Mesothelial cell of epicardium (in vitro differentiated cells): Measurements from ENCODE around the gene XRRA1. TPM values are rescaled to one million over a fixed set of nuclear protein-coding genes. Genes with fewer than 3 reads are reported as not detected.

Experiments
- DNase-seq, 2 experiments: peaks; one replicate each; pipeline ENCODE4 v3.0.0; 2021; ENCODE audit warnings: low spot score in 2 of 2; ENCODE audit not compliant: unreplicated experiment in 2 of 2
- H3K27ac Mint-ChIP-seq: 2 replicates; pipeline ENCODE4 v1.8.0; 2021; ENCODE audit warnings: mixed read lengths
- H3K27me3 Mint-ChIP-seq: 2 replicates; pipeline ENCODE4 v1.8.0; 2021; ENCODE audit warnings: low read depth, mixed read lengths
- H3K36me3 Mint-ChIP-seq: 2 replicates; pipeline ENCODE4 v1.8.0; 2021; ENCODE audit warnings: mixed read lengths
- H3K4me1 Mint-ChIP-seq: 2 replicates; pipeline ENCODE4 v1.8.0; 2021; ENCODE audit warnings: mixed read lengths
- H3K4me3 Mint-ChIP-seq: 2 replicates; pipeline ENCODE4 v1.8.0; 2021; ENCODE audit warnings: mild to moderate bottlenecking, moderate library complexity, mixed read lengths
- H3K9me3 Mint-ChIP-seq: 2 replicates; pipeline ENCODE4 v1.8.0; 2021; ENCODE audit warnings: mixed read lengths
- CTCF ChIP-seq: fragments of 200-600 bp; sonication (generic); IDR thresholded peaks from one replicate; pipeline ENCODE4 v1.5.0; 2021; ENCODE audit warnings: antibody characterized with exemption; ENCODE audit not compliant: unreplicated experiment
- total RNA-seq: library from RNA; stranded (reverse); gene quantifications from 3 replicates; pipeline ENCODE4 v1.2.1, GENCODE V29; 2021

The XRRA1 gene
- total RNA-seq, 1 donor from 2014 or later: 12.8 TPM

GRCh38 chr11:74847395-74847794, 101.5 kb downstream of the XRRA1 start:
- H3K27me3 Mint-ChIP-seq: no peaks in the 10 kb centered on the region
- no peak for DNase-seq
- no peak overlapping the region for H3K4me3 Mint-ChIP-seq

GRCh38 chr11:74846770-74847169, 102.1 kb downstream of the XRRA1 start:
- H3K9me3 Mint-ChIP-seq: no peaks in the 10 kb centered on the region
- no peak overlapping the region for H3K4me3 Mint-ChIP-seq
- H3K4me1 Mint-ChIP-seq: peaks cover 6% of the 10 kb centered on the region
- no peak for TF ChIP-seq CTCF
- H3K36me3 Mint-ChIP-seq: peaks cover 23% of the 10 kb centered on the region
- no peak for DNase-seq
- H3K27me3 Mint-ChIP-seq: no peaks in the 10 kb centered on the region
- H3K27ac Mint-ChIP-seq: no peak overlapping the region

More at GRCh38 chr11:74847395-74847794, 101.5 kb downstream of the XRRA1 start:
- no peak for TF ChIP-seq CTCF
- Mint-ChIP-seq H3K9me3 (no peaks in the 10 kb centered on the region), H3K27ac (no peak overlapping the region), H3K36me3 (peaks cover 22% of the 10 kb centered on the region), H3K4me1 (peaks cover 6% of the 10 kb centered on the region)

GRCh38 chr11:74845978-74846517, 102.8 kb downstream of the XRRA1 start:
- peaks cover 6% of the 10 kb centered on the region for H3K4me1 Mint-ChIP-seq
- peaks cover 23% of the 10 kb centered on the region for H3K36me3 Mint-ChIP-seq
- no peaks in the 10 kb centered on the region for H3K27me3 Mint-ChIP-seq
- H3K27ac Mint-ChIP-seq: no peak overlapping the region
- TF ChIP-seq CTCF: no peak
- H3K4me3 Mint-ChIP-seq: no peak overlapping the region
- no peak for DNase-seq
- no peaks in the 10 kb centered on the region for H3K9me3 Mint-ChIP-seq

GRCh38 chr11:74844865-74845264, 104.0 kb downstream of the XRRA1 start:
- no peaks in the 10 kb centered on the region for H3K9me3 Mint-ChIP-seq
- peaks cover 23% of the 10 kb centered on the region for H3K36me3 Mint-ChIP-seq
- no peak overlapping the region for H3K4me3 Mint-ChIP-seq
- H3K27me3 Mint-ChIP-seq: no peaks in the 10 kb centered on the region
- no peak for DNase-seq
- TF ChIP-seq CTCF: no peak
- H3K4me1 Mint-ChIP-seq: peaks cover 1% of the 10 kb centered on the region
- H3K27ac Mint-ChIP-seq: no peak overlapping the region

- H3K4me1 Mint-ChIP-seq: no peaks in the 10 kb centered on the region
- no peak overlapping the region for H3K27ac Mint-ChIP-seq
- H3K9me3 Mint-ChIP-seq: no peaks in the 10 kb centered on the region
- TF ChIP-seq CTCF: no peak
- H3K27me3 Mint-ChIP-seq: no peaks in the 10 kb centered on the region
- H3K36me3 Mint-ChIP-seq: peaks cover 23% of the 10 kb centered on the region
- H3K4me3 Mint-ChIP-seq: no peak overlapping the region
- DNase-seq: no peak
Measured at GRCh38 chr11:74844072-74844471, 104.8 kb downstream of the XRRA1 start.

- TF ChIP-seq CTCF: no peak
- Mint-ChIP-seq H3K9me3 (no peaks in the 10 kb centered on the region), H3K36me3 (peaks cover 21% of the 10 kb centered on the region), H3K27me3 (no peaks in the 10 kb centered on the region), H3K27ac (no peak overlapping the region), H3K4me1 (no peaks in the 10 kb centered on the region), H3K4me3 (no peak overlapping the region)
- DNase-seq: no peak
Measured at GRCh38 chr11:74842967-74843366, 105.9 kb downstream of the XRRA1 start.
